ENCODE results near the gene GRK5. TPM values are rescaled to one million over a fixed set of nuclear protein-coding genes. Genes with fewer than 3 reads are reported as not detected.

GRK5 gene
- total RNA-seq, 2 donors from 2014 or later: 9.1 to 11.9 TPM

GRCh38 chr10:119198438-119198837 lies 8.9 kb upstream of the GRK5 start:
- peaks cover 7% of the 10 kb centered on the region for H3K27me3 Mint-ChIP-seq (ENCODE audit: insufficient read depth)
- Histone ChIP-seq H3K9ac (ENCODE audit: extremely low read depth, low read length, poor library complexity, severe bottlenecking) (no peak overlapping the region), H3K9me3 (ENCODE audit: control insufficient read depth, low read length) (no peaks in the 10 kb centered on the region), H3K4me3 (ENCODE audit: low read length) (no peak overlapping the region), H3K27me3 (ENCODE audit: control insufficient read depth, insufficient read depth, low read length, poor library complexity, severe bottlenecking) (no peaks in the 10 kb centered on the region), H3K36me3 (ENCODE audit: control insufficient read depth, insufficient read depth, low read length) (no peaks in the 10 kb centered on the region), H3K4me1 (ENCODE audit: control insufficient read depth, insufficient read depth, low read length) (peaks cover 4% of the 10 kb centered on the region), H3K27ac (ENCODE audit: low read depth, low read length) (no peak overlapping the region)
- H3K4me3 Mint-ChIP-seq: no peak overlapping the region
- peak; percentile 73 for DNase-seq
- no peaks in the 10 kb centered on the region for H3K9me3 Mint-ChIP-seq
- TF ChIP-seq, protein P1, sequence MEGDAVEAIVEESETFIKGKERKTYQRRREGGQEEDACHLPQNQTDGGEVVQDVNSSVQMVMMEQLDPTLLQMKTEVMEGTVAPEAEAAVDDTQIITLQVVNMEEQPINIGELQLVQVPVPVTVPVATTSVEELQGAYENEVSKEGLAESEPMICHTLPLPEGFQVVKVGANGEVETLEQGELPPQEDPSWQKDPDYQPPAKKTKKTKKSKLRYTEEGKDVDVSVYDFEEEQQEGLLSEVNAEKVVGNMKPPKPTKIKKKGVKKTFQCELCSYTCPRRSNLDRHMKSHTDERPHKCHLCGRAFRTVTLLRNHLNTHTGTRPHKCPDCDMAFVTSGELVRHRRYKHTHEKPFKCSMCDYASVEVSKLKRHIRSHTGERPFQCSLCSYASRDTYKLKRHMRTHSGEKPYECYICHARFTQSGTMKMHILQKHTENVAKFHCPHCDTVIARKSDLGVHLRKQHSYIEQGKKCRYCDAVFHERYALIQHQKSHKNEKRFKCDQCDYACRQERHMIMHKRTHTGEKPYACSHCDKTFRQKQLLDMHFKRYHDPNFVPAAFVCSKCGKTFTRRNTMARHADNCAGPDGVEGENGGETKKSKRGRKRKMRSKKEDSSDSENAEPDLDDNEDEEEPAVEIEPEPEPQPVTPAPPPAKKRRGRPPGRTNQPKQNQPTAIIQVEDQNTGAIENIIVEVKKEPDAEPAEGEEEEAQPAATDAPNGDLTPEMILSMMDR (conservative IDR thresholded peaks at IDR 0.05): peak; percentile 69
- H3K36me3 Mint-ChIP-seq (ENCODE audit: low read depth): no peaks in the 10 kb centered on the region
- peaks cover 26% of the 10 kb centered on the region for H3K4me1 Mint-ChIP-seq
- no peak overlapping the region for H3K27ac Mint-ChIP-seq
- 62 to 67% methylated on average over 6 to 7 of the region's 7 CpGs for WGBS, 2 experiments (ENCODE audit: insufficient coverage in 1 of 2, insufficient read length in 1 of 2)

GRCh38 chr10:119199231-119199992 lies 8.0 kb upstream of the GRK5 start:
- no peaks in the 10 kb centered on the region for H3K9me3 Mint-ChIP-seq
- TF ChIP-seq, protein P1 (conservative IDR thresholded peaks at IDR 0.05): peak; percentile 85
- no peak overlapping the region for H3K4me3 ChIP-seq (ENCODE audit: low read length)
- peak; percentile 85 for DNase-seq
- no peaks in the 10 kb centered on the region for H3K27me3 ChIP-seq (ENCODE audit: control insufficient read depth, insufficient read depth, low read length, poor library complexity, severe bottlenecking)
- no peaks in the 10 kb centered on the region for H3K36me3 ChIP-seq (ENCODE audit: control insufficient read depth, insufficient read depth, low read length)
- no peaks in the 10 kb centered on the region for H3K9me3 ChIP-seq (ENCODE audit: control insufficient read depth, low read length)
- no peak overlapping the region for H3K27ac ChIP-seq (ENCODE audit: low read depth, low read length)
- peaks cover 7% of the 10 kb centered on the region for H3K27me3 Mint-ChIP-seq (ENCODE audit: insufficient read depth)
- H3K9ac ChIP-seq (ENCODE audit: extremely low read depth, low read length, poor library complexity, severe bottlenecking): no peak overlapping the region
- peaks cover 4% of the 10 kb centered on the region for H3K4me1 ChIP-seq (ENCODE audit: control insufficient read depth, insufficient read depth, low read length)
- H3K4me1 Mint-ChIP-seq: peaks cover 29% of the 10 kb centered on the region
- H3K36me3 Mint-ChIP-seq (ENCODE audit: low read depth): no peaks in the 10 kb centered on the region
- 54 to 58% methylated on average over 9 of the region's 9 CpGs for WGBS, 2 experiments (ENCODE audit: insufficient coverage in 1 of 2, insufficient read length in 1 of 2)
- H3K27ac Mint-ChIP-seq: no peak overlapping the region
- H3K4me3 Mint-ChIP-seq: no peak overlapping the region

DNA sequence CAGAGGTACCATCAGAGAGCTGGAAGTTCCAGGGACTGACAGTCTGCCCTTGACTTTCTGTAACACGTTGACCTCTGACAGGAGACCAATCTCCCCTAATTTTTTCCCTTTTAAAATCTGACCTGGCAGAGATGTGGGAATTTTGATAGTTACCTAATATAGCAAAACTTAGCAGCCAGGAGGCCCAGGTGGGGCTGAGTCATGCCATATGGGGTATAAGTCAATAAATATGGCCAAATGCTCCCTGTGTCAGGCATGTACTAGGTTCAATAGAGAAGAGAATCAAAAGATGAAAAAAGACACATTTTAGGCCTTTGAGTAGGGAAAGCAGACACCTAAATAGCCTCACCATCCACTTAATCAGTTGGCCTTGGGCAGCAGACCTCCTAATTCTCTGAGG lies 6.1 kb upstream of the GRK5 start:
- no peak overlapping the region for H3K27ac ChIP-seq (ENCODE audit: low read depth, low read length)
- no peaks in the 10 kb centered on the region for H3K9me3 ChIP-seq (ENCODE audit: control insufficient read depth, low read length)
- peaks cover 4% of the 10 kb centered on the region for H3K4me1 ChIP-seq (ENCODE audit: control insufficient read depth, insufficient read depth, low read length)
- peaks cover 7% of the 10 kb centered on the region for H3K27me3 Mint-ChIP-seq (ENCODE audit: insufficient read depth)
- TF ChIP-seq, protein P1 (conservative IDR thresholded peaks at IDR 0.05): no peak
- no peak for DNase-seq
- no peaks in the 10 kb centered on the region for H3K9me3 Mint-ChIP-seq
- WGBS, 2 experiments (ENCODE audit: insufficient coverage in 1 of 2, insufficient read length in 1 of 2): 92 to 100% methylated on average over 1 of the region's 1 CpG
- H3K36me3 ChIP-seq (ENCODE audit: control insufficient read depth, insufficient read depth, low read length): no peaks in the 10 kb centered on the region
- no peak overlapping the region for H3K4me3 ChIP-seq (ENCODE audit: low read length)
- H3K4me3 Mint-ChIP-seq: no peak overlapping the region
- peaks cover 24% of the 10 kb centered on the region for H3K4me1 Mint-ChIP-seq
- no peak overlapping the region for H3K27ac Mint-ChIP-seq
- H3K27me3 ChIP-seq (ENCODE audit: control insufficient read depth, insufficient read depth, low read length, poor library complexity, severe bottlenecking): no peaks in the 10 kb centered on the region
- no peak overlapping the region for H3K9ac ChIP-seq (ENCODE audit: extremely low read depth, low read length, poor library complexity, severe bottlenecking)
- no peaks in the 10 kb centered on the region for H3K36me3 Mint-ChIP-seq (ENCODE audit: low read depth)

Measured in endodermal cell (in vitro differentiated cells).